ENCODE data around the gene DAZL.

GRCh38 chr3:16568532-16568931 lies 36.7 kb downstream of the DAZL start:
- TF ChIP-seq CTCF (IDR thresholded peaks at IDR 0.05) (no peak), POLR2A (IDR thresholded peaks at IDR 0.05) (no peak)

Measured in body of pancreas (tissue), 4 donors.